Heart left ventricle (tissue), 13 donors: ENCODE measurements around the gene ACKR2.

ENCODE experiments used
- POLR2A ChIP-seq, 2 donors: fragments of 450-650 bp; IDR thresholded peaks; one replicate each; pipeline ENCODE4 v1.6.1; 2017; ENCODE audit warnings: antibody characterized with exemption in 2 of 2, mild to moderate bottlenecking in 2 of 2, moderate library complexity in 2 of 2
- TF ChIP-seq, protein P1 (sequence below), 12 donors: fragments of 200-600 bp; sonication (generic) in 4 of 12; IDR thresholded peaks; one replicate each; pipeline versions ENCODE4 v1.5.0 to v1.8.0; 2018 to 2022; ENCODE audit warnings: antibody characterized with exemption in 12 of 12, mild to moderate bottlenecking in 5 of 12
- donor health status: ischemic (EF 13 %, LVEDD 7.1; RV severe dilation, severe dysfunction).
- donor health status: DM: no; HTN: yes; CAD: no.
- donor health status: DM: no; HTN: no; CAD: no.
- donor health status: ischemic (EF 25% LVEDD 6.9; RV normal size, moderate dysfunction).
- donor health status: ischemic (EF 25% LVEDD 5.7; RV mildly dilated, moderate dysfunction).
- donor health status: ischemic (EF 35%, LVEDD 5.7; RV mildly dilated, moderate dysfunction).
- donor health status: nonischemic (EF 11% LVEDD 7.7; RV severe dilation, severe dysfunction).
- donor health status: DM: yes; HTN: yes; CAD: no.
- donor health status: PGD.
- donor health status: ischemic (EF 29% LVEDD 5.4; RV normal size, mild dysfunction).
- donor health status: nonischemic (EF 23%, LVEDD 6.1; RV moderate dilation, normal function).

DNA sequence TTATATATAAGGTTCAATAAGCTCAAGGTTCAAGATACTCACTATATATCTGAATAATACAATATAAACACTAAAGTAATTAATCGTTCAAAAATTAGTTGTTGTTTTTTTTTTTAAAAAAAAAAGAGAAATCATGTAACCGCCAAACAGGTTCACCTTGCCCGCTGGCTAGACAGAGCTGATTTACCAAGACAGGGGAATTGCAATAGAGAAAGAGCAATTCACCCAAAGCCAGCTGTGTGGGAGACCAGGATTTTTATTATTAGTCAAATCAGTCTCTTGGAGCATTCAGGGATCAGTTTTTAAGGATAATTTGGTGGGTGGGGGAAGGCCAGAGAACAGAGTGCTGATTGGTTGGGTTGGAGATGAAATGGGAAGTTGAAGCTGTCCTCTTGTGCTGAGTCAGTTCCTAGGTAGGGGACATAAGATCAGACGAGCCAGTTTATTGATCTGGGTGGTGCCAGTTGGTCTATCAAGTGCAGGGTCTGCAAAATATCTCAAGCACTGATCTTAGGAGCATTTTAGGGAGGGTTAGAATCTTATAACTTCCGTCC is 12.8 kb upstream of the ACKR2 start:
- TF ChIP-seq, protein P1, sequence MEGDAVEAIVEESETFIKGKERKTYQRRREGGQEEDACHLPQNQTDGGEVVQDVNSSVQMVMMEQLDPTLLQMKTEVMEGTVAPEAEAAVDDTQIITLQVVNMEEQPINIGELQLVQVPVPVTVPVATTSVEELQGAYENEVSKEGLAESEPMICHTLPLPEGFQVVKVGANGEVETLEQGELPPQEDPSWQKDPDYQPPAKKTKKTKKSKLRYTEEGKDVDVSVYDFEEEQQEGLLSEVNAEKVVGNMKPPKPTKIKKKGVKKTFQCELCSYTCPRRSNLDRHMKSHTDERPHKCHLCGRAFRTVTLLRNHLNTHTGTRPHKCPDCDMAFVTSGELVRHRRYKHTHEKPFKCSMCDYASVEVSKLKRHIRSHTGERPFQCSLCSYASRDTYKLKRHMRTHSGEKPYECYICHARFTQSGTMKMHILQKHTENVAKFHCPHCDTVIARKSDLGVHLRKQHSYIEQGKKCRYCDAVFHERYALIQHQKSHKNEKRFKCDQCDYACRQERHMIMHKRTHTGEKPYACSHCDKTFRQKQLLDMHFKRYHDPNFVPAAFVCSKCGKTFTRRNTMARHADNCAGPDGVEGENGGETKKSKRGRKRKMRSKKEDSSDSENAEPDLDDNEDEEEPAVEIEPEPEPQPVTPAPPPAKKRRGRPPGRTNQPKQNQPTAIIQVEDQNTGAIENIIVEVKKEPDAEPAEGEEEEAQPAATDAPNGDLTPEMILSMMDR (IDR thresholded peaks at IDR 0.05) = no peak
- no peak for TF ChIP-seq POLR2A (IDR thresholded peaks at IDR 0.05)
